ENCODE data around the gene TCF12. TPM values are rescaled to one million over a fixed set of nuclear protein-coding genes. Genes with fewer than 3 reads are reported as not detected.

The TCF12 gene
- polyA plus RNA-seq (2012; ENCODE audit: insufficient read depth, insufficient read length, low read depth): 145 TPM

DNA sequence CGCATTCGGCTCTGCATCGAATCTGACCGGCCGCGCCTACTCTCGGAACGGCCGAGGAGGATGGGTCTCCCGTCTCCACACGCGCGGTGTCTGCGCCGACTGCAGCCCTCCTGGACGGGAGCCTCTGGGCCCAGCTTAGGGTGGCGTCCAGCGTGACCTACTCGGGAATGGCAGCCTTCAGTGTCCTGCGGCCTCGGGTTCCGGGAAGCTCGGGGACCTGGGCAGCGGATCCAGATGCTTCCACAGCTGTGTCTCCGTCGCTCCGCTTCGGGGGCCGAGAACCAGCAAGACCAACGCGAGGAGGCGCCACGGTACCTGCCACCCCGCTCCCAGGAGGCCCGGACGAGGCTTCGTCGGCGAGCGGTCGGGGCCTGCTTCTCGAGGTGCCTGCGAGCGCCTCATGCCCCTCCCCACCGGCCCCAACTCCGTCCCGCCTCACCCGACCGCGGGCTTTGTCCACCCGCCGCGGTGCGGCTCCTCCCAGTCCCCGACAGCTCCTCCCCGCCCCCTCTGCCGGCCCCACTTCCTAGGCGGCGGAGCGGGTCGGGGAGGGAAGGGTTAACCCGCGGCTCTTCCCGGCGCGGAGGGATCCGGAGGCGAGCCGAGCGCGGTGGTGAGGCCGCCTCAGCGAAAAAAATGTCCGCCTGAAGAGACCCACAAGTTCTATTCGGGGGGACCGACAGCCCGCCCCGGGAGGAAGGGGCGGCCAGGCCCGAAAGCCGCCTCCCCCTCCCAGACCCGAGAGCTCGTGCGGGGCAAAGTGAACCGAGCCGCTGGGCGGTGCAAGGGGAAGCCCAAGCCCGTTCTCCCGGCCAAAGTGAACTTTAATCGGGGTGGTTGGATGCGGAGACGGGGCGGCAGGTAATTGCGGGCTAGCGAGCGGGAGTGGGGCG lies at the start of gene TCF12:
Gene TCF12 (plus strand): TSS at position 599 of the 893 bp plus-strand sequence. CDS start 1,270 bp downstream, outside the sequence.
- Histone ChIP-seq H3K36me3 (peaks cover 36% of the 10 kb centered on the region), H3K9me3 (no peaks in the 10 kb centered on the region), H3K27me3 (no peaks in the 10 kb centered on the region), H3K4me3 (ENCODE audit: low read depth, low read length) (peak within 1 kb of the TSS; percentile 86), H3K4me1 (peaks cover 7% of the 10 kb centered on the region)
- peak; percentile 99 for DNase-seq
- TF ChIP-seq, protein P1, sequence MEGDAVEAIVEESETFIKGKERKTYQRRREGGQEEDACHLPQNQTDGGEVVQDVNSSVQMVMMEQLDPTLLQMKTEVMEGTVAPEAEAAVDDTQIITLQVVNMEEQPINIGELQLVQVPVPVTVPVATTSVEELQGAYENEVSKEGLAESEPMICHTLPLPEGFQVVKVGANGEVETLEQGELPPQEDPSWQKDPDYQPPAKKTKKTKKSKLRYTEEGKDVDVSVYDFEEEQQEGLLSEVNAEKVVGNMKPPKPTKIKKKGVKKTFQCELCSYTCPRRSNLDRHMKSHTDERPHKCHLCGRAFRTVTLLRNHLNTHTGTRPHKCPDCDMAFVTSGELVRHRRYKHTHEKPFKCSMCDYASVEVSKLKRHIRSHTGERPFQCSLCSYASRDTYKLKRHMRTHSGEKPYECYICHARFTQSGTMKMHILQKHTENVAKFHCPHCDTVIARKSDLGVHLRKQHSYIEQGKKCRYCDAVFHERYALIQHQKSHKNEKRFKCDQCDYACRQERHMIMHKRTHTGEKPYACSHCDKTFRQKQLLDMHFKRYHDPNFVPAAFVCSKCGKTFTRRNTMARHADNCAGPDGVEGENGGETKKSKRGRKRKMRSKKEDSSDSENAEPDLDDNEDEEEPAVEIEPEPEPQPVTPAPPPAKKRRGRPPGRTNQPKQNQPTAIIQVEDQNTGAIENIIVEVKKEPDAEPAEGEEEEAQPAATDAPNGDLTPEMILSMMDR (IDR thresholded peaks at IDR 0.05; ENCODE audit: low read depth, low read length): peak; percentile 56

DNA sequence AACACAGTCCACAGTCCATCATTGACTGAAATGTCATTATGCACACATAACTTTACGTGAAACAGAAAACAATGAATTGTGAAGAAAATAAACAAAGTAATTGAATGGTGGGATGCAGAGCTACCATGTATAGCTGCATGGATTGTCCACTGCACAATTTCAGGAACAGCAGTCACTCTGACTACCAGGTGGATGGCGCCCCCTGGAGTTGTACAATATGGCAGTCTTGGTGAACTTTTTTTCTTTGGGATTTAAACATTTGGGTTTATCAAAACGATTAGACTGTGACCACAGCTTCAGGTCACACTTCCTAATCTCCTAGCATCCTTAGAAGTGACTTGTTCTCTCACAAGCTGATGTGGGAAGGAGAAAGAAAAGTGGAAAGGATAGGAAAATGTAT lies 48.9 kb upstream of the TCF12 start:
- no peaks in the 10 kb centered on the region for H3K4me1 ChIP-seq
- no peak overlapping the region for H3K4me3 ChIP-seq (ENCODE audit: low read depth, low read length)
- no peaks in the 10 kb centered on the region for H3K9me3 ChIP-seq
- DNase-seq: peak; percentile 71
- no peaks in the 10 kb centered on the region for H3K27me3 ChIP-seq
- H3K36me3 ChIP-seq: no peaks in the 10 kb centered on the region
- TF ChIP-seq, protein P1 (IDR thresholded peaks at IDR 0.05; ENCODE audit: low read depth, low read length): peak; percentile 76

- TF ChIP-seq, protein P1 (IDR thresholded peaks at IDR 0.05; ENCODE audit: low read depth, low read length): no peak
- H3K4me1 ChIP-seq: no peaks in the 10 kb centered on the region
- no peaks in the 10 kb centered on the region for H3K36me3 ChIP-seq
- H3K27me3 ChIP-seq: no peaks in the 10 kb centered on the region
- no peaks in the 10 kb centered on the region for H3K9me3 ChIP-seq
- no peak overlapping the region for H3K4me3 ChIP-seq (ENCODE audit: low read depth, low read length)
- DNase-seq: no peak
Measured at GRCh38 chr15:56871185-56871584, 47.3 kb upstream of the TCF12 start.

- Histone ChIP-seq H3K36me3 (no peaks in the 10 kb centered on the region), H3K4me3 (ENCODE audit: low read depth, low read length) (no peak overlapping the region), H3K9me3 (no peaks in the 10 kb centered on the region), H3K4me1 (no peaks in the 10 kb centered on the region), H3K27me3 (no peaks in the 10 kb centered on the region)
- DNase-seq: no peak
- TF ChIP-seq, protein P1 (IDR thresholded peaks at IDR 0.05; ENCODE audit: low read depth, low read length): no peak
Measured at GRCh38 chr15:56871867-56872266, 46.6 kb upstream of the TCF12 start.

- Histone ChIP-seq H3K4me1 (no peaks in the 10 kb centered on the region), H3K27me3 (no peaks in the 10 kb centered on the region), H3K36me3 (no peaks in the 10 kb centered on the region), H3K9me3 (no peaks in the 10 kb centered on the region), H3K4me3 (ENCODE audit: low read depth, low read length) (no peak overlapping the region)
- no peak for DNase-seq
- TF ChIP-seq, protein P1 (IDR thresholded peaks at IDR 0.05; ENCODE audit: low read depth, low read length): no peak
Measured at GRCh38 chr15:56877255-56877970, 41.0 kb upstream of the TCF12 start.
